HepG2 (cell line): Measurements from ENCODE around the gene HK3.

Experiments used
- CTCF ChIP-seq: sonication (generic); formaldehyde crosslinking; IDR thresholded peaks from 2 replicates; pipeline ENCODE4 v1.5.0; 2020; ENCODE audit warnings: mild to moderate bottlenecking, missing genetic modification reagents, moderate library complexity
- JUND ChIP-seq: sonication (generic); formaldehyde crosslinking; IDR thresholded peaks from 2 replicates; pipeline ENCODE4 v1.8.0; 2022; ENCODE audit warnings: mild to moderate bottlenecking, missing genetic modification reagents
- SMARCC2 ChIP-seq: fragments of 450-650 bp; IDR thresholded peaks from 2 replicates; pipeline ENCODE4 v1.6.1; 2017; ENCODE audit warnings: antibody characterized with exemption, mild to moderate bottlenecking
- SRF ChIP-seq: IDR thresholded peaks from 2 replicates; pipeline ENCODE4 v1.6.1; 2011; ENCODE audit warnings: mild to moderate bottlenecking, low read depth, low read length, moderate library complexity

GRCh38 chr5:176886336-176887251 is 12.6 kb downstream of the HK3 start:
- TF ChIP-seq CTCF (no peak), SMARCC2 (no peak), SRF (no peak), JUND (CRISPR knock-in tag) (no peak)
